Embryonic facial prominence (tissue), 1 donor: Measurements from ENCODE around the gene ATP2B2.

Experiments used
- DNase-seq: peaks from one replicate; pipeline ENCODE4 v3.0.0-alpha.2; 2016; ENCODE audit errors: extremely low spot score

Gene ATP2B2

GRCh38 chr3:10448544-10448943 is 56.8 kb downstream of the ATP2B2 start:
- no peak for DNase-seq

DNA sequence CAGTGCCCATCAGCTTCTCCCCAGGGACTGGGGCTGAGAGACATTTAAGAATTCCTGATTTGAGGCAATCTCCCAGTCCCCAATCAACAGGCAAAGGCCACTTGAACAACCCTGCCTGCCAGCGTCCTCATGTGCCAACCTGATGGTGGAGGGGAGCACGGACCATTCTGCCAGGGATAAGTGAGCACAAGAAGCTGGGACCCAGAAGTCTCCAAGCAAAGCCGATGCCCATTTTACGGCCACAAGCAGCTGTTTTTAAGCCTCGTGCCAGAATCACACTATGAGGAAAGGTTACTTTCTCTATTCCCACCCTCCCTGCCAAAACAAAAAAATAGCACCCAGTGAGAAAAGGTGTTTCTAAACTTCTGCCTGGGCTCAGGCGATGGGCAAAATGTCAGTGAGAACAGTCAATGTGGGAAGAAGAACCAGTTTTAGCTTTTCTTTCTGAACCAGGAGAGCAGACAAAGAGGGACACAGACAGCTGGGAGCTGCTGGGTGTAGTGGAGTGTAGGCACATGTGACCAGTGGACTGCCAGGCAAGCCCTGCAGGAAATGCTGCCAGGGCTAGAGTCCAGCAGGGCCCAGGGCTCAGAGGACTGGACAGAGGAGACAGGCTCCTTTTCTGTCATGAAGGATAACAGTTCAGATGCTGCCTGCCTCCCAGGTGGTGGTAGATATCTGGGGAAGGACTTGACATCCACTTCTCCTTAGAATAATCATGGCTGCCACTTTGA is 57.7 kb downstream of the ATP2B2 start:
- no peak for DNase-seq

DNA sequence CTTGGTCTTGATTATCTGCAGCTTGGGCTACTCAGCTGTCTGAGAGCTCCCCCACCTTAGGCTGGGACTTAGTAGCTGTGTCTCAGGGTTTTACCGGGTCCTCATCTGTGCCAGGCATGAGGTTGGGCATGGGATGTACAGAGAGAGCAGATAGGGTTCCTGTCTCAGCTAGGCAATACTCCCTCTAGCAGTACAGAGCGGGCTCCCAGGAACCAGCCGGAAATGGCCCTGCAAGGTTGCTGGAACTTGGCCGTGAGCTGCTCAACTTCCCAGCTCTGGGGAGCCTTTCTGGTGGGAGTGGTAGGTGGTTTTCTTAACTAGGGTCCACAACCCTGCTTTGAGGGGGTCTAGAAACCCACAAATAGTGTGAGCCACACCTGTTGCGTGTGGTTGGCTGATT is 58.3 kb downstream of the ATP2B2 start:
- DNase-seq: no peak

DNA sequence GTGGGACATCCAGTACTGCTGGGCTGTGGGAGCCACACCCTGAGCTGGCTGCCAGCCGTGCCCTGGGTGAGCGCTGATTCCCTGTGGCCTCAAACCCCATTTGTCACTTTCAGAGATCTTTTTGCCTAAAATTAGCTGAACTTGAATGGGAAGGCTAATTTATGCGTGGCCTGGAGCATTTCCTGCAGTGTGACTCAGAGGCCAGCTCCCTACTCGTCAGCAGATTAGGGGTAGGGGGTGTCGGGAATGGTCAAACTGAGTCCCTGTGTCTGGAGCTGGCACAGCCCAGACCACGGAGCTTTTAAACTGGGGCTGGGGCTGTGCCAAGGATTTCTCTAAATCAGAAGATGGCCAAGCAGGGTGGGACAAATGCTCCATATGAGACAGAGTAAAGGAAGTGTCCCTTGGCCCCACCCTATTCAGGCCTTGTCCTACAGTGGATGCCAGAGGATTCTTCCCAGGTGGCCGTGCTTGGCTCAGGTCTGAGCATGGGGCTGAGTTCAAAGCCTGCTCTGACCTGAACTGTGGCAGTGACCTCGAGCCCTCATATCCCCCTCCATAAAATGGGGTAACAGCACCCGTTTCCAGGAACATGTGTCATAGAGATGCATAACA is 59.7 kb downstream of the ATP2B2 start:
- DNase-seq: no peak

- DNase-seq: no peak
Observed at GRCh38 chr3:10444511-10444910, 60.9 kb downstream of the ATP2B2 start.

GRCh38 chr3:10444110-10444429 is 61.3 kb downstream of the ATP2B2 start:
- DNase-seq: no peak

- DNase-seq: no peak
Observed at GRCh38 chr3:10443272-10444109, 61.9 kb downstream of the ATP2B2 start.

- DNase-seq: no peak
Observed at GRCh38 chr3:10442151-10442795, 63.1 kb downstream of the ATP2B2 start.

DNA sequence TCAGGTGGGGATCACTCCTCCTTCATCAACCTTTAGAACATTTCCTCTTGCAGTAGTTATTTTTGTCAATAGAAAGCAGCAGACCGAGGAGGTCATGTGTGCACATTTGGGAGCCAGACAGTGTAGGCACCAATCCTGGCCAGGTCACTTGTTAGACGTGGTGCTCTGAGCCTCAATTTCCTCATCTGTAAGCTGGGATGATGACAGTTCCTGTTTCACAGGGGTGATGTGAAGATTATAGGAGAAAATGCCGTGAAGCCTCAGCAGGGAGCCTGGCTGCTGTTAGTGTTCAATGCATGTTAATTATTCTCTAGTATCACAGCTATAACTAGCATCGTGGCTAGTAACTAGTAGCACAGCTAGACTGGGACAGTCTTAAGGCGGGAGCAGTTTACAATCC is 64.7 kb downstream of the ATP2B2 start:
- DNase-seq: no peak

DNA sequence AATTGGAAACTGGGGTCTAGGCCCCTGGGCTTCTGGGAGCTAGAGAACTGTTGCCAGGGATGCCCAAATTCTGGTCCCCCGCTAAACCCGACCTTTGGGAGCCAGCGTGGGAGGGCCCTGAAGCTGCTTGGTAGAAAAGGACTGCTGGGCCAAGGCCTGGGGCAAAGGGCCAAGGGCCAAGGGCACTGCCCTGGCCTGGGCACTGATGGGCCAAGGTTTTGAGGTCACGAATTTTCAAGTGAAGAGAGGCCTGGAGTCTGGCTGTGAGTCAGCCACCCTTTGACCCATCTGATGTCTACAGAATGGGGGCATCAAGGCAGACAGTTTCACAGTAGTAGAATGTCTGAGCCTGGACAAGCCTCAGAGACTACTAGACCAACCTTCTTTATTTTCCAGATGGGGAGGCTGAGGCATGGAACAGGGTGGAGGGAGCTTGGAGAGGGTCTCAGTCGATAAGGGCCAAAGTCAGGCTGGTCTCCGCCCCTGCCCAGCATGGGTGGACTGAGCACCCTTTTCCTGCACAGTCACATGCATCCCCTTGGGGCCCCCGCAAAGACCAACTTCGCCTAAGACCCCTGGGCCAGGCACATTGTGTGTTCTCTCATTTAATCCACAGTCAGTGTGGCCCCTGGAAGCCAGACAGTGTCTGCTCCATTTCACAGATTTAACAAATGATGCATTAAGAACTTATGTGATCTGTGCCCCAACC is 66.3 kb downstream of the ATP2B2 start:
- no peak for DNase-seq

- DNase-seq: no peak
Observed at GRCh38 chr3:10437995-10438901, 67.1 kb downstream of the ATP2B2 start.

DNA sequence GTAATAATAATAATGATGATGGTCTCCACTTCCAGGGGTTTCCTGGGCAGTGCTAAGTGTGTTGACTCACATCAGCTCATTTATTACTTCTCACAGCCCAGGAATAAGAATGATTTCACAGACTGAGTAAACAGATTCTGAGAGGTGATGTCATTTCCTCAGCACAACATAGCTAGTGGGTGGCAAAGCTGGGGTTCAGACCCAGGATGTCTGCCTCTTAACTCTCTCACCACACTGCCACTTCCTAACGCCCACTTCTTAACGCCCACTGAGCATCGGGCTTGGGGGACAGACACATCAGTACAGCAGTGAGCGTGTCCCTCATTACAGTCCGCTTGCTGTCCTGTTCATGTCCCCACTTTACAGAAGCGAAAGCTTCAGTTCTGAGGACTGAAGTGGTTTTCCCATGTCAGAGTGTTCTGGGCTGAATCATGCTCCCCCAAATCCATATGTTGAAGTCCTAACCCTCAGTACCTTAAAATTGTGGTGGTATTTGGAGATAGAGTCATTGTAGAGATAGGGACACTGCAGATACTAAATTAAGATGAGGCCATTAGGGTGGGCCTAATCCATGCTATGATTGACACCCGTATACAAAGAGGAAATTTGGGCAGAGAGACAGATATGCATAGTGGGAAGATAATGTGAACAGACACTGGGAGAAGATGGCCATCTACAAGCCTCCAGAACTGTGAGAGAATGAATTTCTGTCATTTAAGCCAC is 68.0 kb downstream of the ATP2B2 start:
- no peak for DNase-seq

GRCh38 chr3:10435850-10436249 is 69.5 kb downstream of the ATP2B2 start:
- no peak for DNase-seq

DNA sequence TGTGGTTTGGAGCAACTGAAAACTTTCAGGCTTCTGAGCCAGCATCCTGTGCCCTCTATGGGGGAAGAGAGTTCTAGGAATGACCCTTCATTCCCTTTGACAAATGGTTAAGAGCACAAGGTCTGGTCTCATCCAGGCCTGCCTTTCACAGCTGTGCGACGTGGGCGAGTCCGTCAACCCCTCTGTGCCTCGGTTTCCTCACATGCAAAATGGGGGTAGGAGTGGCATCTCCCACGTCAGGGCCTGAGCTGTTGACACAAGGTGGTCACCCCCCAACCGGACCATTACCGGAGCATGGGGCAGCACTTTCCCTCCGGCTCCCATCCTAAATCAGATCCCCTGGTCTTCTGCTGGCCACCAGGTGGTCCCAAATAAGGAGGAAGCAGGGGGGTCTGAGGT is 70.4 kb downstream of the ATP2B2 start:
- no peak for DNase-seq

DNA sequence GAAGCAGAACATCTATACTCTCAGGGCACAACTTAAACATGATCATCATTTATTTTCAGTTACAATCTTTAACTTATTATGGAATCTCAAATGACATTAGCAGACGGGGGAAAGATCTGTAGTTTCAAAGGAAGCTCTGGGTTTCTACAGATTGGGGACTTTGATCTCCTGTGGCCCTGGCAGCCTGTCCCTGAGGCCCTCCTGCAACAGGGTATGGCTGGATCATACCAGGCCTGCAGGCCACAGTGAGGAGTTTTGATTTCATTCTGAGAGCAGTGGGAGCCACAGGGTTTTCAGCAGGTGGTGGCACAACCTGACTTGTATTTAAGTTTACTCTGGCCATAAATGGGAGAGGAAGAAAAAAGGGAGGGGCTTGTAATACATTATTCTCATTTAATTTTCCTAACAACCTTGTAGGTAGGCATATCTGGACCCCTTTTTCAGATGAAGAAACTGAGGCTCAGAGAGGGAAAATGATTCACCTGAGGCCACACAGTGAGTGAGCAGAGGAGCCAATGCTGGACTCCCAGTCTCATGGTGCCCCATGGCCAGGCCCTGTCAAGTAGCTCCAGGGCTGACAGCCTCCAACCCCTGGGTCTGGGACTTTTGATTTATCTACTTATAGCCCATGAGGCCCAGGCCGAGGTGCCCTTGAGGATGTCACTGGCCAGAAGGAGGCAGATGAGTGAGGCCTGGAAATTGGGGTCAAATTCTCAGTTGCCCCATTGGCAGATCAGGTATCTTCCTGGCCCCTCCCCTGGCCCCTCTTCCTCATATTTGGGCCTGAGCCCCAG is 71.0 kb downstream of the ATP2B2 start:
- DNase-seq: no peak

- DNase-seq: no peak
Observed at GRCh38 chr3:10432931-10433330, 72.5 kb downstream of the ATP2B2 start.

DNA sequence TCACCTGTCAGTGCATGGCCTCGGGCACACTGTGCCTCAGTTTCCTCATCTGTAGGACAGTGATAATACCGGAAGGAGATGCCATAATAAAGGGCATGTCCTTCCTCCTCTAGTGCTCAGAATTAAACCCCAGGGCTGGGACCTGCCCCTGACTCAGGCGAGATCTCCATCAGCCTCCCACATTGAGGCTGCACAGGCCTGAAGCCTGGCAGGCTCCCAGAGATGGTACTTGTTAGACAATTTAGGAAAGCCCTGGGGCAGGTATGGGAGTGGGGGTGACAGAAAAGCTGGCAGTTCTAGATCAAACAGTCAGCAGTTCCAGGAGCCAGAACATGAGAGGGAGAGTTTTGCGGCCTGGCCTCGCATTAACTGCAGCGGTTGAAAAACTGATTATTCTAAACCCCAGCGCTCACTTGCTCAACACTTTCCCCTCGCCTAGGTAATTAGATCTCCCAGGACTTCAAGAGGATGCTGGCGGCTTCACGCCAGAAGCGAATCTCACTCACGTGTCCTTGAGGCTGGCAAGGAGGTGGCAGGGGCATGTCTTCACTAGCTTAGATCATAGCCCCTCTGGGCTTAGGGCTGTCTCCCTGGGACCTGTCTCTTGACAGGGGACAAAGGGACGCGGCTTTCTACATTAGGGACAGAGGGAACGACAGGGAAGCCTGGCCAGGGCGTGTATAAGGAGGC is 73.1 kb downstream of the ATP2B2 start:
- DNase-seq: no peak

- DNase-seq: no peak
Observed at GRCh38 chr3:10430805-10431204, 74.6 kb downstream of the ATP2B2 start.
